Endothelial cell of umbilical vein (primary cell): ENCODE data around the gene OMD.

Experiments
- CTCF ChIP-seq, 2 donors: IDR thresholded peaks; 1 replicate in 1 of 2; 2 replicates in 1 of 2; pipeline ENCODE4 v1.5.1; 2011; ENCODE audit warnings: low read length in 2 of 2, mild to moderate bottlenecking in 2 of 2, moderate library complexity in 2 of 2, control low read depth in 1 of 2, inconsistent platforms in 1 of 2, low read depth in 1 of 2; ENCODE audit not compliant: insufficient read depth in 1 of 2; ENCODE audit errors: extremely low read depth in 1 of 2
- EZH2 ChIP-seq: IDR thresholded peaks from 2 replicates; pipeline ENCODE4 v1.6.1; 2012; ENCODE audit warnings: borderline replicate concordance, low read depth, mild to moderate bottlenecking, moderate library complexity, low read length, inconsistent platforms; ENCODE audit not compliant: severe bottlenecking

- no peak for TF ChIP-seq EZH2
- no peak for TF ChIP-seq CTCF (IDR thresholded peaks at IDR 0.05; ENCODE audit: extremely low read depth in 1 of 2, insufficient read depth in 1 of 2, low read depth in 1 of 2, low read length in 2 of 2)
Observed at GRCh38 chr9:92373167-92373566, 51.1 kb downstream of the OMD start.
